Fibroblast of skin of back (primary cell): ENCODE data around the gene GALNT13.

Experiments
- DNase-seq: peaks from one replicate; pipeline ENCODE4 v3.0.0-alpha.2; 2013

The GALNT13 gene

GRCh38 chr2:154324601-154325000 is 452.9 kb downstream of the GALNT13 start:
- DNase-seq: no peak

GRCh38 chr2:154329510-154329909 is 457.8 kb downstream of the GALNT13 start:
- no peak for DNase-seq

DNA sequence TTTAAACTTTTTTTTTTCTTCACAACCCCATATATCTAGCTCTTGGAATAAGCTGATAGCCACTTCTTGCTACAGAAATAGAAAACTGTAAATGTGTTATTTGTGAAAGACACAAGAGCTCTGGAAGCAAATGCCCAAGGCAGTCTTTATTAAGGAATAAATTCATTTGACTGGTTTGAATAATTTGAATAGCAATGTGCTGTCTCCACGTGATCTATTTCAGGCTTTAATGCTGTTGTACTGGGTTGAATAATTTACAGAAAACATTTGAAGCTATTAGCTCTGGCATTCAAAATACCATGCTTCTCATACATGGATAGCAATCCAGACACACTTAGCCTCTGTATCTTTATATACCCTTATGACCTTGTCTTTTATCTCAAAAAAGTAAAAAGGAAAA is 460.1 kb downstream of the GALNT13 start:
- no peak for DNase-seq

DNA sequence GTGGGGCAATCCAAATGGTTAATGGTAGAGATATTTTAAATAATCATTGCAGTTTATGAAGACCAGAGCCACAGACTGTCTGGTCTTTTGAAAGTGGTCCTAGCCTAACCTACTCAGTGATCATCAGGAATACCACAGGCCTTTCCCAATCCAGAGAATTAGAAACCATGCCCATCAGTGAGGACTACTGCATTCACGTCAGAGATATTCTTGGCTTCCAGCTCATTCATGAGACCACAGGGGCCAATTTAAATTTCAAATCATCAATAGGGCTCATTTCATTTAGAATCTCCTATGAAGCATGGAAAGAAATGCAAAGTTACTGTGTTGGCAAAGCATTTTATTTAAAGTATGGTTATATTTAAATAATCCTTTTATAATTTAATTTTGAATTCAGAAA is 464.5 kb downstream of the GALNT13 start:
- no peak for DNase-seq

DNA sequence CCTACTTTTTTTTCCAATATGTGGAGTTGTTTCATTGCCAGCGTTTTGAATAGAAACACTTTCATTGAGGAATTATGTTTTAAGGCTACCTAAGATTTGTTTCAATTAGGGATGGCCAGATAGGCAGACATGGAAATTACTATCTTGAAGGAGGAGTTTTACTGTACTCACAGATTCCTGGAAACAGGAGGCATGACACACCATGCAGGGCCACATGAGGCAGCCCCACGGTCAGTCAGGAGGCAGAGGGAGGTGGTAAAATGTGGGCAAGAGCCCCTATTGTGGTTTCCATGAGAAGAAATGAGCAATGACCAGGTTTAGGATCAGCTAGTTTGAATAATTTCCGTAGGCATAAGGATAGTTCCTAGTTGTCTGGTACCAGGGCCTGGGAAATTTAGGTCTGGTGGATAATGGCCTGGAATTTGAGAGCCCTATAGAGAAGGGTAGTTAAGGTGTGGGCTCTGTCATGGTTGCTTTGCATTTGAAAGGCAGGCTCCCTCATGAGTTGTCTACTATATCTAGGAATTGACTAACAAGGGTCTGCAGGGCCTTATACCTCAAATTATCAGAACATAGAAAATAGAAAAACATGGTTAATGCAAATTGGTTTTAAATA is 466.7 kb downstream of the GALNT13 start:
- DNase-seq: no peak

GRCh38 chr2:154343282-154343681 is 471.6 kb downstream of the GALNT13 start:
- DNase-seq: no peak

GRCh38 chr2:154350911-154351310 is 479.2 kb downstream of the GALNT13 start:
- DNase-seq: no peak

DNA sequence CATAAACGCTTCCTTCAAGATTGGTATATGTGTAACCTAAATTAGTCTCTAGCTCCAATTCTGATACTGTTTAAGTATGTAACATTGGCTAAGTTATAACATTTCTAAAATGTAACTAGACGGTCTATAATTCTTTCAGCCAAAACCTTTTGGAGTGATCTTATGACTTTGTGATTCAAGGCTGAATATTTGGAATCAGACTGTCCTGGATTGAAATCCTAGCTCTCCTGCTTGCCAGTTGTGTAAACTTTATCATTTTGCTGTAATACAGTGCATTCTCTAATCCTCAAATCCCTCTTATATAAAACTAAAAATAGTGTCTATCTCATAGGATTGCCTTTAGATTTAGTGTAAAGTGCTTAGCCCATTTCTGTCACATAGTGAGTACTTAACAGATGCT is 489.6 kb downstream of the GALNT13 start:
- DNase-seq: no peak

DNA sequence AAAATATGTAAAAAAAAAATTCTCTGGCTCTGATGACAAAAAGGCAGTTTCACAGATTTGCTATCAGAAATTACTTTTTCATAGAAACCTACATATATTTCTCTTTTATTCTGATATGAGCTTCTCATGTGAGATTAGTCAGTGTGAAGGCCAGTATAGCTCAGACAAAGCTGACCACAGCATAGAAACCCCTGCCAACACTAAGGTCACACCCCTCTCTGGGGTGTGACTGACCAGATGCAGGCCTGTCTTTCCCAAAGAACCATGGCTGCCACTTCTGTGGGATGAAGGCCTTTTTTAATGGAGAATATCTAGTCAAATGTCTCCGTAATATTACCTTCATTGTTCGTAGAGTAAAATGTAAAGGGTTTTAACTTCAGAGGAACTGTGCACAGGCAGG is 496.4 kb downstream of the GALNT13 start:
- no peak for DNase-seq

- no peak for DNase-seq
These were observed 499.2 kb downstream of the GALNT13 start for GRCh38 chr2:154370873-154371272.

DNA sequence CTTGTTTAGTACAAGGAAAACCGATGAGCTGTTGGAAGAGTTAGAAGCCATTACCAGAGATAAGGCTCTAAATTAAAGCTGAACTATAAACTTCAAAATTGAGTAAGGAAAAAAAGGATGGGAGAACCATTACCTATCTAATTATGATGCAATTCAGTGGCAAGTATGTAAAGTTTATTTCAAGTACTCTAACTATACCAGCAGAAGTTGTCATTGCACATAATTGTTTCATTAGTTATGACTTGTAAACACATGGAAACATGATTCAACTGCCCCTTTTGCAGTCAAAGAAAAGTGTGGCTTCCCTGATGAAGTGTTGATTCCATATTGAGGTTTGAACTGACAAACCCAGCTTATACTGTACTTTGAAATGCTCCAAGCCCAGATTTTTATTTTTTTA is 502.7 kb downstream of the GALNT13 start:
- DNase-seq: no peak

DNA sequence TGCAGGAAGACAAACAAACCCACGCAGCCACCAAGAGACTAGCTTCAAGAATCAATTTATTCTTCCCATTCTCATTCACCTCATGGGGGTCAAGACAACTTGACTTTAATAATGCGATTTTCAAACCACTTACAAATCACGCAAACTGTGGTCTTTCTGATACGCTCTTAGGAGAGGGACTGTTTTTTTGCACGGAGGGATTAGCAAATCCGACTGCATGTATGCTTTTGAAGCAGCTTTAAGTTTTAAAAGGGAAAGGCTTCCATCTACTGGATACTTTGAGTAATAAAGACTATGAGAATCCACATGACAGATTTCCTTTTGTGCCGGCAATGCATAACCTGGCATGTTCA is 503.8 kb downstream of the GALNT13 start:
- DNase-seq: peak; percentile 31

DNA sequence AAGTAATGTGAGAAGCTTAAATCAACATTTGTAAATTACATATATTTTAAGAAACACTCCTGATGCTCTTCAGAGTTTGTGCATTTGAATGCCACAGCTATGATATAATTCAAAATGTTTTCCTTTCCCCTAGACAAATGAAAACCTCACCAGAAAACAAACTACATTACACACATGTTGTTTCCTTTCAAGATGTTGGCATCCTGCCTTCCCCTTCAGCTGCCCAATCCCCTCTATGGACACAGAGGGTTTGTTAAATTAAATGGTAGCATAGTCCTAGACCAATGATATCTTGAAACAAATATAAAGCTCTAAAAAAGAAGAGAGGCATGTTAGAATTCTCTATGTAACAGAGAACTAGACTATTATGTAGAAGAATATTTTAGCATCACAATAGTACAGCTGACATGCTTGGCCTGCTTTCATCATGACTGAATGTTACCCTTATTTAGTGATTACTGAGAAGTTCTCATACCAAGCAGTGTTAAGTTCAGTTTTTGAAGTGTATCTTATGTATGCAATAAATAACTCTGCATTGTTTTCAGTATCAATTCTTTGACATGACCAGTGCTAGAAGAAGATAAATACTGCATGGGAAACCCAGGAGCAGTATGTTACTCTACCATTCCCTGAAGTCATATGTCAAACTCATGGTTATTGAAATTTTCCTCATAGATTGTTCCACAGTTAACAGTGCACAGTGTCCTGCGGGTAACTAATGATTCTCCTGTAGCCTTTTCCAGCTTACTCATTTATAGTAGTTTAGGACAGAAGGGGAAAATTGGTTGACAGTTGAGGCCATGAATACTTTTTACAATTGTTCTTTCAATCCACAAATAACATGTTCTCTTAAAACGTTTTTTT is 510.4 kb downstream of the GALNT13 start:
- DNase-seq: no peak

DNA sequence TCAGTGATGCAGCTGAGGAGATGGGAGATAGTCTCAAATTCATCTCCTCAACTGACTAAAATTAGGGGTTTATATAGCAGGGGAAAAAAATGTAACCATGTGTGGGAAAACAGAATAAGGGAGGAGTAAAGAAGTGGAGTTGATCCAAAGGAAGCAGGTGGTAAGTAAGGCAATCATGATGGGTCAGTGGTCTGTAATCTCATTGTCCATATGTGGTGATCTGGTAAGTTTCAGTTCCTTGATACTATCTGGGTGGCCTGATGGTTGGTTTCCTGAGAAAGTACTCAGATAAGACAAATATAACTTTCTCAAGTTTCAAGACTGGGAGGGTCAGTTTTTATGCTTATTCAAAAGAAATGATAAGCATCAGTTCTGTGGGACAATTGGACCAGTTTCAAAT is 514.5 kb downstream of the GALNT13 start:
- DNase-seq: no peak

DNA sequence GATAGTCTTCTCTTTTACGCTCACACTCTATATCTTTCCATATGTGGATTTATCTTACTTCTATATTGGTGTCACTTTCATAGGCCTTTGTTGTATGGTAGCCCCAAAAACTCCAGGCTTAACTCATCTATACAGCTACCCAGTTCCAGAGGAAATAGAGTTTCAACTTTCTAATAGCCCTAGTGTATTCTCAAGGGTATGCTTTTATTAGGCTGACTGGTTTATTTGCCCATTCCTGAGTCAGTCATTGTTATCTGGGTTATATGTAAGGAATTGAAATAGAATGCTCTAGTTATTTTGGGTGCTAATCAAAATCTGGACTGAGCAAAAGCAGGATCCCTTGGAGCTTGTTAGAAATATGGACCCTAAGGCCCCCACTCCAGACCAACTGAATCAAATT is 519.3 kb downstream of the GALNT13 start:
- DNase-seq: no peak

GRCh38 chr2:154392256-154392655 is 520.5 kb downstream of the GALNT13 start:
- no peak for DNase-seq

- DNase-seq: no peak
These were observed 522.9 kb downstream of the GALNT13 start for GRCh38 chr2:154394600-154394999.

DNA sequence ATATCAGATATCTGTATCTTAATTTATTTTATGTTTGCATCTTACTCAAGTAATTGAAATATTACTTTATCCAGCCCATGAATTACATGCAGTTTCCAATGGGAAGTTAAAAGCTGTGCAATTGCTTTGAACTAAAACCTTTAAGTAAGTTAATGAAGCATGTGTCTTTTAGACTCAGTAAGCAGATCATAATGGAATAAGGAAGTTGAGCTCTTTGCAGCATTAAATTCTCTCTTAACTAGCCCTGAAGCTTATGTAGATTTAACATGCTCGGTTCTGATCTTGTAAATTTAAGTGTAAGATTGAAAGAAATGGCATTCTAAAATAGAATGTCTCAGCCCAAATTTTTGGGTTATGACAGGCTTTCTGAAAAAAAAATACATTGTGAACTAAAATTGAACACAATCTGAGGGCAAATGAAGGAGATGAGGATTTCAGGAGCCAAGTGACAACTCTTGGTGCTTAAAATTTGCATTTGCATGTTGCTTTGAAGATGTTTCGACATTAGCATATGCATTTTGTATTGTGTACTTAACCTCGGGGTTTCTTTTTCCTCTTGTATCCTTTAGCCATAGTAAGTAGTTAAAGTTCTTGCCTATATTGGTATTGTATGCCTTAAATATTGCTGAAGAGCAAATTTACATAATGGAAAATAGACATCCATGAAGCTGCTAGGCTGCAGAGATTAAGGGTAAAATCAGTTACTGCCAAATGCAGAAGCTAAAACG is 529.0 kb downstream of the GALNT13 start:
- no peak for DNase-seq

GRCh38 chr2:154402213-154402612 is 530.5 kb downstream of the GALNT13 start:
- DNase-seq: peak; percentile 37

DNA sequence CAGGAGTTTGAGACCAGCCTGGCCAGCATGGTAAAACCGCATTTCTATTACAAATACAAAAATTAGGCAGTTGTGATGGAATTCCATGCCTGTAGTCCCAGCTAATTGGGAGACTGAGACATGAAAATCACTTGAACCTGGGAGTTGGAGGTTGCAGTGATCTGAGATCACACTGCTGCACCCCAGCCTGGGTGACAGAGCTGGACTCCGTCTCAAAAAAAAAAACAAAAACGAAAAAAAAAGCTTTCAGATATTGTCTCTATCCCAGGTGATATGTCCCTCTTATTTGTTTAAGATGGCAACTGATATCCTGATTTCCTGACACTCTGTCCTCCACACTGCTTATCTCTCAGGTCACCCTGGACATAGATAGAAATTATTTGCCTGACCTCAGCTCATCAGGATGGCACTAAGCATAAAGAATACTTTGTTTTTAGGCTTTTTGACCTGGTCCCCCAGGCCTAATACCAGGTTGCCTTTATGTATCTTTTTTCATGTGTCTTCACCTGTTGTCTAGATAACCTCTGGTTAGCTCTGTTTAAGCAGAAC is 531.6 kb downstream of the GALNT13 start:
- no peak for DNase-seq

- DNase-seq: no peak
These were observed 537.1 kb downstream of the GALNT13 start for GRCh38 chr2:154408786-154409185.

GRCh38 chr2:154422251-154422650 is 550.5 kb downstream of the GALNT13 start:
- DNase-seq: no peak

DNA sequence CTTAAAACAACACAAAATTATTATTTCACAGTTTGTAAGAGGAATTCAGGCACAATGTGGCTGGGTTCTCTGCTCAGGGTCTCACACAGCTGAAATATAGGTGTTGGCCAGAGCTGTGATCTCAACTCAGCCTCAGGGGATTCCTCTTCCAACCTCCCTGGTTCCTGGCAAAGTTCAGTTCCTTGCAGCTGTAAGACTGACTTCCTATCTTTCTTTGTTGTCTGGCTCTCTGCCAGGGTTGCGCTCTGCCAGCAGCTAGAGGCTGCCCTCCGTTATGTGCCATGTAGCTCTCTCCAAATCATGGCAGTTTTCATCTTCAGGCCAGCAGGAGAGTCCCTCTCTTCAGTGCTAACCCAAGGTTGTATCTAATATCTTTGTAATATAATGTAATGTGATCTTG is 554.3 kb downstream of the GALNT13 start:
- no peak for DNase-seq
